Spleen (tissue), 11 donors: ENCODE results near the gene UBE2B. TPM values are rescaled to one million over a fixed set of nuclear protein-coding genes. Genes with fewer than 3 reads are reported as not detected.

Source experiments
- DNase-seq: peaks from one replicate; pipeline ENCODE4 v3.0.0-alpha.2; 2020
- H3K27ac ChIP-seq, 8 donors: fragments of 200-600 bp; sonication (generic) in 7 of 8; 1 replicate in 4 of 8; 2 replicates in 4 of 8; pipeline versions ENCODE4 v1.5.0 to v1.8.0; 2016 to 2021; ENCODE audit warnings: inconsistent platforms in 4 of 8, mild to moderate bottlenecking in 4 of 8, moderate library complexity in 1 of 8
- H3K27me3 ChIP-seq, 7 donors: fragments of 200-600 bp; sonication (generic) in 6 of 7; replicated peaks in 1 of 7; 1 replicate in 4 of 7; 2 replicates in 3 of 7; pipeline versions ENCODE4 v1.5.0 to v1.8.0; 2016 to 2021; ENCODE audit warnings: inconsistent platforms in 3 of 7, mild to moderate bottlenecking in 1 of 7
- H3K36me3 ChIP-seq, 6 donors: fragments of 200-600 bp; sonication (generic) in 5 of 6; 1 replicate in 4 of 6; 2 replicates in 2 of 6; pipeline versions ENCODE4 v1.5.0 to v1.8.0; 2016 to 2021; ENCODE audit warnings: inconsistent platforms in 2 of 6
- H3K4me1 ChIP-seq, 6 donors: fragments of 200-600 bp; sonication (generic) in 5 of 6; 1 replicate in 3 of 6; 2 replicates in 3 of 6; pipeline versions ENCODE4 v1.5.0 to v1.8.0; 2016 to 2021; ENCODE audit warnings: inconsistent platforms in 3 of 6
- H3K4me3 ChIP-seq, 8 donors: fragments of 200-600 bp; sonication (generic) in 7 of 8; 1 replicate in 4 of 8; 2 replicates in 4 of 8; pipeline versions ENCODE4 v1.5.0 to v1.8.0; 2016 to 2021; ENCODE audit warnings: inconsistent platforms in 4 of 8, mild to moderate bottlenecking in 4 of 8, moderate library complexity in 2 of 8
- H3K9me3 ChIP-seq, 8 donors: fragments of 200-600 bp; sonication (generic) in 7 of 8; 1 replicate in 4 of 8; 2 replicates in 4 of 8; pipeline versions ENCODE4 v1.5.0 to v1.8.0; 2016 to 2021; ENCODE audit warnings: inconsistent platforms in 4 of 8
- CTCF ChIP-seq, 11 experiments: fragments of 200-600 bp in 7 of 11; fragments of 450-650 bp in 4 of 11; sonication (generic) in 4 of 11; IDR thresholded peaks in 8 of 11; conservative IDR thresholded peaks in 3 of 11; 1 replicate in 7 of 11; 2 replicates in 4 of 11; pipeline versions ENCODE4 v1.4.0 to v1.8.0; 2016 to 2021; ENCODE audit warnings: antibody characterized with exemption in 11 of 11, inconsistent platforms in 4 of 11, mild to moderate bottlenecking in 1 of 11
- POLR2A ChIP-seq, 3 donors: fragments of 450-650 bp; IDR thresholded peaks; one replicate each; pipeline ENCODE4 v1.5.1; 2017; ENCODE audit warnings: antibody characterized with exemption in 3 of 3, mild to moderate bottlenecking in 1 of 3
- POLR2AphosphoS5 ChIP-seq, 3 donors: sonication (generic); formaldehyde crosslinking; IDR thresholded peaks; one replicate each; pipeline ENCODE4 v1.5.1; 2017; ENCODE audit warnings: antibody characterized with exemption in 3 of 3
- WGBS, 5 donors: extraction: QIAGEN DNeasy Blood & Tissue Kit in 3 of 5; methylation state at CpG; one replicate each; pipeline versions ENCODE4 v1.1.5 to v1.1.7; 2013 to 2018; 5-methylcytosine and 5-hydroxymethylcytosine counted together
- intact Hi-C: fragments of 100-400 bp; cut with DNase I; formaldehyde crosslinking; loops from one replicate; pipeline ENCODE4 v1.15.0; 2023; ENCODE audit warnings: low total_unique reads
- polyA plus RNA-seq, 3 donors: library from polyadenylated mRNA; stranded (reverse); fragments of 200-250 nt; gene quantifications; one replicate each; pipeline ENCODE4 v1.2.1, GENCODE V29; 2013
- total RNA-seq, 7 donors: library from RNA; depleted of rRNA in 3 of 7; stranded (reverse); fragments of >200 nt in 3 of 7; fragmentation: NEBNext Ultra II Directional in 4 of 7; extraction: Animal tissue kit (Norgen Biotek cat#: 25700) in 4 of 7; gene quantifications; one replicate each; pipeline versions ENCODE4 v1.1.0 to v1.2.1, GENCODE V29; 2016 to 2021
- donor health status: healthy with polysubstance abuse.
- donor health status: DM: no; HTN: no; CAD: no; lungs with moderate emphysema.
- donor health status: DM: no; HTN: no; CAD: no.
- donor health status: Bipolar disorder and iron deficiency.
- donor health status: healthy.
- donor health status: DM: no; HTN: no; CAD: no.
- donor health status: DM: yes; HTN: yes; CAD: no.

Gene UBE2B
- total and polyA plus RNA-seq, 10 donors, result 67.7 to 117 (median 101) TPM

GRCh38 chr5:134411228-134411545, 39.8 kb downstream of the UBE2B start:
- TF ChIP-seq POLR2AphosphoS5 (IDR thresholded peaks at IDR 0.05) (no peak), CTCF (IDR thresholded peaks at IDR 0.05 in 8 of 11, conservative IDR thresholded peaks at IDR 0.05 in 3 of 11) (no peak), POLR2A (IDR thresholded peaks at IDR 0.05) (no peak)
- no peaks in the 10 kb centered on the region for H3K27me3 ChIP-seq

DNA sequence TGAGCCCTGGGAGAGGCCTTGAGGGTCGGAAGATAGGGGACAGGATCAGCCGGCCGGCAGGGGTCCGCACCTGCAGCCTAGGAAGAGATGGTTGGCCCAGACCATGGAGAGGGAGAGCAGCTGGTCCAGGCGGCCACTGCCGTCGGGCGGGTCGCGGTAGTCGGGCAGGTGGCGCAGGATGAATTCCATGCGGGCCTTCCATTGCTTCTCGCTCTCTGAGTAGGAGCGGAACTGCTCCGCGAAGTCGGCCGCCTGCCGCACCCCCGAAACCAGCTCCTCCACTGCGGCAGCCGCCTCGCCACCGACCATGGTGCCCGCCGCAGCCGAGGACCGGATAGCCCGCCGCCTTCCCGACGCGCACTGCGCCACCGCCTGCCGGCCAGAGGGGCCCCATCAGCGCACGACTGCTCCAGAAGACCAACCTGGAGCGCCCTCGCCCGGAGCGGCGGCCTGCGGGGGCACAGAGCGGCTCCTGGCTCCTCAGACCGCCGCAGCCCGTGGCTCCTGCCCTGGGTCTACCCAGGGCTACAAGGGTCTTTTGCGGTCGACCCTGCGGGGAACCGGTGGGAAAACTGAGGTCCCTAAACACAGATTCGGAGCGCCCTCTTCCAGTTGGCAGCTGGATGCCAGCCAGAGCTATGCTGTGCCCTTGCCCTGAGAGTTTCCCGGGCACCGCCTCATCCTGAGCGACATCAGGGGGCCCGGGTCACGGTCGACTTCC, 40.3 kb downstream of the UBE2B start, which contains the start of gene CDKN2AIPNL:
Gene CDKN2AIPNL (minus strand): TSS at position 336 of the 721 bp plus-strand sequence. CDS start 27 bp downstream, at position 309.
- Histone ChIP-seq H3K27ac (peak within 1 kb of the TSS; percentile 82 to 91 (median 86)), H3K36me3 (peaks cover 0 to 20% (median under 1%) of the 10 kb centered on the region in 6 donors), H3K4me3 (peak within 1 kb of the TSS; percentile 70 to 98 (median 81)), H3K4me1 (peaks cover 8 to 44% (median 37%) of the 10 kb centered on the region in 6 donors), H3K9me3 (no peaks in the 10 kb centered on the region), H3K27me3 (no peaks in the 10 kb centered on the region)
- 0 to 1% (median 0%) methylated on average over 9 to 61 of the region's 61 CpGs for WGBS, 5 donors
- intact Hi-C loops, result loop anchor here (2.0 to 10.0 kb wide), 3 partner anchors 53 to 163 kb away; no protein-coding TSS in a partner anchor
- peak; percentile 99 for DNase-seq
- TF ChIP-seq CTCF (IDR thresholded peaks at IDR 0.05 in 8 of 11, conservative IDR thresholded peaks at IDR 0.05 in 3 of 11), result peak; percentile 73 to 94 (median 86)
- TF ChIP-seq POLR2AphosphoS5 (IDR thresholded peaks at IDR 0.05), result peak; percentile 92 to 96 (median 92)
- TF ChIP-seq POLR2A (IDR thresholded peaks at IDR 0.05), result peak in 2 of 3 donors; percentile 11 to 39

More at GRCh38 chr5:134411228-134411545, 39.8 kb downstream of the UBE2B start:
- Histone ChIP-seq H3K4me3 (peak overlapping the region; percentile 70 to 98 (median 81)), H3K4me1 (peaks cover 8 to 44% (median 37%) of the 10 kb centered on the region in 6 donors), H3K27ac (peak overlapping the region; percentile 82 to 91 (median 86)), H3K36me3 (peaks cover 0 to 25% (median 4%) of the 10 kb centered on the region in 6 donors), H3K9me3 (no peaks in the 10 kb centered on the region)
- 6 to 11% (median 9%) methylated on average over 9 of the region's 9 CpGs for WGBS, 5 donors
- no peak for DNase-seq
- intact Hi-C loops, result loop anchor here (2.0 to 10.0 kb wide), 3 partner anchors 54 to 164 kb away; no protein-coding TSS in a partner anchor

DNA sequence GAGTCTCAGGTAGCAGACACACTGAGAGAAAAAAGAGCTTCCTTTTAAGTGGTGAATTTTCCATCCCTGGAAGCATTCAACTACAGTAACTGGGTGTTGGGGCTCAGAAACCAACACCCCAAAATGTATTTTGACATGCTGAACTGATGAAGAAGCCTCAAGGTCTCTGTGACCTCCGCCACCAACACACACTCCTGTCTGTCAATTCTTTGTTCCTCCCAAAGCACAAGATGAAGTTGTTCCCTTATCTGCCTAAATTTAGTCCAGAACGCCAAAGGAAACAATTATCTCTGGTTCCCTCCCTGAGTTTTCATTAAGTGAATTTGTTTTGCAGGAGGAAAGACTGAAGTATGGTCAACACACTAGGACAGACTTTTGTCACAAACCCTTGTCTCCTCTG, 41.7 kb downstream of the UBE2B start:
- no peaks in the 10 kb centered on the region for H3K27me3 ChIP-seq
- peaks cover 8 to 44% (median 37%) of the 10 kb centered on the region in 6 donors for H3K4me1 ChIP-seq
- H3K27ac ChIP-seq, result peak overlapping the region in 6 of 8 donors; percentile 82 to 91 (median 88)
- no peak for DNase-seq
- intact Hi-C loops, result loop anchor here (10.0 kb wide), 2 partner anchors 52 to 162 kb away; no protein-coding TSS in a partner anchor
- H3K9me3 ChIP-seq, result no peaks in the 10 kb centered on the region
- H3K4me3 ChIP-seq, result no peak overlapping the region
- 68 to 93% (median 80%) methylated on average over 2 of the region's 2 CpGs for WGBS, 5 donors
- peaks cover 0 to 9% (median 0%) of the 10 kb centered on the region in 6 donors for H3K36me3 ChIP-seq
- TF ChIP-seq POLR2AphosphoS5 (IDR thresholded peaks at IDR 0.05), result no peak
- TF ChIP-seq POLR2A (IDR thresholded peaks at IDR 0.05), result no peak
- no peak for TF ChIP-seq CTCF (IDR thresholded peaks at IDR 0.05 in 8 of 11, conservative IDR thresholded peaks at IDR 0.05 in 3 of 11)

DNA sequence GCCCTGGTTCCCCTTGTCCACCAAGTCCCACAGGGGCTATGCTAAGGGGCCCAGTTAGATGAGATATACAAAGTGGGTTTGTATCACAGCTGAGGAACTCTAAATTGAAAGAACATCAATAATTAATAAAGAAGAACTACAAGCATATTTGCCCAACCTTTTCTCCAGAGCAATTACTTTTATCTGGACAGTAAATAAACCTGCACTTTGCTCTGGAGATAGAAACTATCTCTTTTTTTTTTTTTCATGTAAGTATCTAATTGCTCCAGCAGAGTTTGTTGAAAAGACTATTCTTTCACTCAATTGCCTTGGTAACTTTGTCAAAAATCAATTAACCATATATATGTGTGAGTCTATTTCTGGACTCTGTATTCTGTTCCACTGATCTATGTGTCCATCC, 46.3 kb downstream of the UBE2B start:
- DNase-seq, result no peak
- H3K9me3 ChIP-seq, result peaks cover 0 to 7% (median 0%) of the 10 kb centered on the region in 8 donors
- TF ChIP-seq POLR2AphosphoS5 (IDR thresholded peaks at IDR 0.05) (no peak), CTCF (IDR thresholded peaks at IDR 0.05 in 8 of 11, conservative IDR thresholded peaks at IDR 0.05 in 3 of 11) (no peak), POLR2A (IDR thresholded peaks at IDR 0.05) (no peak)
- no peaks in the 10 kb centered on the region for H3K36me3 ChIP-seq
- peaks cover 0 to 7% (median 5%) of the 10 kb centered on the region in 6 donors for H3K4me1 ChIP-seq
- H3K27ac ChIP-seq, result no peak overlapping the region
- H3K4me3 ChIP-seq, result no peak overlapping the region
- no peaks in the 10 kb centered on the region for H3K27me3 ChIP-seq
- intact Hi-C loops, result loop anchor here (10.0 kb wide), 2 partner anchors 47 to 157 kb away; no protein-coding TSS in a partner anchor
